Right lobe of liver (tissue), 4 donors: ENCODE data around the gene FRMD4A.

Experiments
- CTCF ChIP-seq, 4 donors: fragments of 200-600 bp in 3 of 4; fragments of 450-650 bp in 1 of 4; IDR thresholded peaks; one replicate each; pipeline versions ENCODE4 v1.5.1 to v1.8.0; 2016 to 2022; ENCODE audit warnings: antibody characterized with exemption in 4 of 4, mild to moderate bottlenecking in 2 of 4
- POLR2A ChIP-seq: fragments of 450-650 bp; IDR thresholded peaks from one replicate; pipeline ENCODE4 v1.6.1; 2017; ENCODE audit warnings: antibody characterized with exemption, mild to moderate bottlenecking
- donor health status: DM: no; HTN: no; CAD: no.
- donor health status: DM: no; HTN: no; CAD: no.
- donor health status: DM: no; HTN: yes; CAD: no.

GRCh38 chr10:14182781-14183180 is 147.9 kb downstream of the FRMD4A start:
- TF ChIP-seq CTCF (IDR thresholded peaks at IDR 0.05): no peak
- no peak for TF ChIP-seq POLR2A
